CD4-positive, alpha-beta T cell treated with Interleukin-10 for 1 hour (primary cell): ENCODE measurements around the gene SUCLG2.

Experiments
- DNase-seq: peaks from one replicate; pipeline ENCODE4 v3.0.0-alpha.2; 2020

Gene SUCLG2

DNA sequence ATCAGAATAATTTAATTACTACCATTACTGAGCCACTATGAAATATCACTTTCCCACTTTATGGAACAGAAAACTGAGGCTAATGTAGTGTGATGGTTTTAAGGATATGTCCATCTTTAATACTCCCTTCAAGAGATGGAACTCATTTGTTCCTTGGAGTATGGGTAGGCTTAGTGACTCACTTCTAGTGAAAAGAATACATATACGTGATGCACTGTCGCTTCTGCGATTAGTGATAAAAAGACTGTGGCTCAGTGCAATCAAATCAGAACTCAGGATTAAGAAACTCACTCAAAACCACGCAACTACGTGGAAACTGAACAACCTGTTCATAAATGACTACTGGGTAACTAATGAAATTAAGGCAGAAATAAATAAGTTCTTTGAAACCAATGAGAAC is 216.6 kb downstream of the SUCLG2 start:
- no peak for DNase-seq

DNA sequence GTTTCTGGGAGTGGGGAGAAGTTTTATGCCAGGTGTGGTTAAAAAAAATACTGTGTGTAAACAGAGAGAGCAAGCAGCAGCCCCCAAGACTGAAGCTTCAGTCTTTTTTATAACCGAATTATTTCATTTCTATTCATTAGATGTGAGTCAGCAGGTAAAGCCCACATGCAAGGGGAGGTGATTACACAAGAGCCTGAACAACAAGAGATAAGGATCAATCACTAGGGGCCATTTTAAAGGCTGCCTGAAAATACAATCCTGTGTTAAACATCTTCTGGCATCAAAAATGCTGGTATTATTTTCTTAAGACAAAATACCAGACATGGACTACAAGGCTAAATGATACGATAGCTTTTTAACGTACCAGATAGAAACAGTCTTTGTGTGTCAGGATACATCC is 217.3 kb downstream of the SUCLG2 start:
- DNase-seq = no peak

DNA sequence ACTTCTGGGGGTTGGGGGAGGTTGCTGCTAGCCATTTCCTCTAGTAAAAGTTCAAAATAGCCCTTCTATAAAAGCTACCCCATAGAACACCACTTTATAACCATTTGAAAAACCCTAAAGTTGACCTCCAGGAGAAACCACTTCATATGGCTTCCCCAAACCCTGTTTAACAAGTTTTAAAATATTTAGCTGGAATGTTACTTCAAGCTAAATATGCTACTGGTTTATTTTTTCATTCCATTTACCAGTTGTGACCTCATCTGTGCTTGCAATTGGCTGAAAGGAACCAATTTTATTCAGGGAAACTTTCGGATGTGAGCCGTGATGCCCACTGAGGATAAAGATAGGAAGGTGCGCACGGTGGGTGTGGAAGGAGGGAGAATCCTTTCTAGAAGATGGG is 221.3 kb downstream of the SUCLG2 start:
- no peak for DNase-seq

DNA sequence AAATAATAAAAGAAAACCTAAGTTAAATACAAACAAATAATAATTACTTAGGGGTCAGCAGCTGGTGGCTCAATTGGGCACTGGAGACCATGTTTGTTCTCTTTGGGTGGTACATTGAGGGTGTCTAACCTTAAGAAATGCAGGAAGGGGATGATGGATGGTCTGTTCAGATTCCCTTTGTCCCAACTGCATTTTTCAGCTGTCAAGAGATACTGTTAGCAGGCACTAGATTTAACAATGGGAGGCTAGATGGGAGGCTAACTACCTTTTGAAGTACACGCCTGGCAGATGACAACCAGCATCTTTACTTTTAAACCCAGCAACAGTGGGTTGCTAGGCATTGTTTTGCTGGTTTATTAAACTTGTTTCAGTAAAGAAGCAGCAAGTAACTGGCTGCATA is 222.5 kb downstream of the SUCLG2 start:
- DNase-seq = no peak

DNA sequence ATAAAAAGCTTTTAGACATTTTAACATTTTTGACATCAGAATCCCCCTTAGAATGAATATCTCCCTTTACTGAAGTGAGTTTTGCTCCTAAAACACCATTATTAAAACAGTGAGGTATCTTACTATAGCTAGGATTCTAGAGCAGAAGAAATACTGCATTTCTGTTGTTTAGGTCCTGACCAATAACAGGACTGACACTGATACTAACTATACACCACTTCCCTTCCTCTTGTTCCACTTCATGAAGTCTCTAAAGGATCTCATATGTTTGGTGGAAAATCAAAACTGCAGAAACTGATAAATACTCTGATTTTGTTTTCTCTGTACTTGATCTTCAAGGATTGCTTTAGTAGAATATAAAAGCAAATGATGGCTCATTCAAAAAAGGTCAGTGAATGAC is 230.7 kb downstream of the SUCLG2 start:
- no peak for DNase-seq

DNA sequence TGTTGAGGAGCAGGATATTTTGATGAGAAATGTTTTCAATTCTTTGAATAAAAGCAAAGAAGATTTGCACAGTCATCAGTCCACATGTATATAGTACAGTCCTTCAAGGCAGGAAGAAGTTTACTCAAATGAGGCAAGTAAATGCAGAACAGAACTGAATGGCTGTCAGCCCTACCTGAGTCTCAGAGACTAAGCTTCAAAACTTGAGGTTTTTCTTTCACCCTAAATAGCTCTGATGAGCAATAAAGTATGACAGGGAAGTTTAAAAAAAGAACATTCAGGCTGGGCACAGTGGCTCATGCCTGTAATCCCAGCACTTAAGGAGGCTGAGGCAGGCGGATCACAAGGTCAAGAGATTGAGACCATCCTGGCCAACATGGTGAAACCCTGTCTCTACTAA is 232.5 kb downstream of the SUCLG2 start:
- DNase-seq = no peak

DNA sequence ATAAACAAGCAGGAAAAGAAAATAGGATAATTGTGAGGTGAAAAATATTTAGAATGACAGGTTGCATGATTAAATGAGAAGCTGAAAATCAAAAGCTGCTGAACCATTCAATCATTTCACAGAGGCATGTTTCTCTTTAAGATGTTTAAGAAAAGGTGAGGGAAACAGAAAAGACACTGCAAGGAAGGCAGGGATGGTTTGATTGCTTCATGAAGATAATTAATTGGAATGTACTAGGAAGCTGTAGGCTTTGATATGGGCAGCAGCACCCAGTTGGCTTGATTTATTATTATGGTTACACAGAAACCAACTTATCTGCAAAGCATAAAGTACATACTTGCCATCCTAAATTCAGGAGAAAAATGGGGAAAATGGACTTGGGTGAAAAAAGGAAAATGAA is 234.6 kb downstream of the SUCLG2 start:
- DNase-seq = no peak

DNA sequence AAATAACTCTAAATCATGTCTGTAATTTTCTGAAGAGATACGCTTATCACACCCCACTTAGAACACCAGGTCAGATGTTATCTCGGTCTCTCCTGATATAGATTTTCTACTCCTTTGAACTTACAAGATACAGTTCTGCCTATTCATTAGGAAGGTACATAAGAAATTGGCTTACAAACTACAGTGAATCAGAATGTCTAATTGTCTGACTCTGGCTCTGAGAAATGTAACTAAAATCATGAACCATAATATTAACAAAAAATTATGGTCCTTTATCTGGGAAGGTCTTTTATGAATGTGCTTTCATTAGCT is 235.2 kb downstream of the SUCLG2 start:
- DNase-seq = no peak

DNA sequence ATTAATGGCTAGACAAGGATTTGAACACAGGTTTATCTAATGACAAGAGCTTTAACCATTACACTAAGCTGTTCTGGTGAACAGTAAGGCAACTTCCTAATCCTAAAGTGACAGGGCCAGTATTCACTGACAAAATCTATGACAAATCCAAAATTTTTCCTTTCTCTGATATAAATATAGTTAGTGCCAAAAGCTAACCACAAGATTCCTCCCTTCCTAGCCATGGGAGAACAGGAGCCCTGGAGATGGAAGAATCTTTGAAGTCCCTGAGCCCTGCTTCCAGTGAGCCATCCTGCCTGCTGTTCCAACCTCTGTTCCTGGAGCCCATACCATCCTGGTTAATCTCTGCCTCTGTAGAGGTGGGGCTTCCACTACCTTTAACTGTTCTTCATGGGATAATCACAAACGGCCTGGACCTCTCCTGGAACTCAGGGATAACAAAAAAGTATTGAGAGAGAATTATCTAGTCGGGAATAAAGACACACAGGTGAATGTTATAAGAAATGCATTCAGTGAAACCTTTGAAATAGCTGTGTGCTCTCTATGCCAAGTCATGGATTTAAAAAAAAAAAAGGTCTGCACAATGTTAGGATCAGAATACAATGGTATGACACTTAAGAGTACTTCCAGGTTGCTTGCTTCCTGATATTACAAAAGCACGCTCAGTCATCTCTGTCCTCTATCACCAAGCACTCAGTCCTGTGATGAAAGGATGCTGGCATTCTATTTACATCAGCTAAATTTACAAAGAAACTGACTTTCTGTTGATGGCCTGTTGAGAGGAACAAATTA is 235.8 kb downstream of the SUCLG2 start:
- DNase-seq = no peak

DNA sequence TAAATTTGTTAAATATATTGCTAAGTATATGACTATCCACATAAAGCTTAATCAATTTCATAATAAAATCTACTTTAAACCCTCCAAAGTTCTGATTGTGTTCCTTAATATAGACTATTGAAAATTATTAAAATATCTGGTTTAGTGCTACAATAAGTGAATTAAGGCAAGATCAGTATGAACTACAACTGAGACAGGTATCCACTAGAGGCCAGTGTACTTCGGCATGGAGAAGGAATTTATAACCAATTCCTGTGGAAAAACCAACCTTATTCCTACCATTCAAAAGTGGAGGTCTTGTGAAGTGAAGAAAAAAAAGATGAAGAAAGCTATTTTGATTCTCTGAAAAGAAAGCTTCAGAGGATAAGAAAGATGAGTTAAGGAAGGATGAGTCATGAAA is 237.7 kb downstream of the SUCLG2 start:
- no peak for DNase-seq

DNA sequence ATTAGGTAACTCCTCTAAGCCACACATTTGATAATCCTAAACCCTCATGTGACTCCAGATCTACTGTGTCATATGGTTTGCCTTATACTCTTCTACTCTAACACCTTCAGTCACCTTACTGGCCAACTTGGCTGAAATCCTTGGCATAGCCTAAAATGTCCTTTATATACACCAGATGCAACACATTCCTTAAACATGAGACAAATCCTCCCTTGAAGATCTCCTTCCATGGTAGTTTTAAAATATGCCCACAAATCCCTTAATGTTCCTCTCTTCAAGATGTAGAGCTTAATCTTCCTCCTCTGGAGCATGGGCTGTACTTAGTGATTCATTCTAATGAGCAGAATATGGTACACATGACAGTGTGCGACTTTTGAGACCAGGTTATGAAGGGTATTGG is 238.9 kb downstream of the SUCLG2 start:
- no peak for DNase-seq

DNA sequence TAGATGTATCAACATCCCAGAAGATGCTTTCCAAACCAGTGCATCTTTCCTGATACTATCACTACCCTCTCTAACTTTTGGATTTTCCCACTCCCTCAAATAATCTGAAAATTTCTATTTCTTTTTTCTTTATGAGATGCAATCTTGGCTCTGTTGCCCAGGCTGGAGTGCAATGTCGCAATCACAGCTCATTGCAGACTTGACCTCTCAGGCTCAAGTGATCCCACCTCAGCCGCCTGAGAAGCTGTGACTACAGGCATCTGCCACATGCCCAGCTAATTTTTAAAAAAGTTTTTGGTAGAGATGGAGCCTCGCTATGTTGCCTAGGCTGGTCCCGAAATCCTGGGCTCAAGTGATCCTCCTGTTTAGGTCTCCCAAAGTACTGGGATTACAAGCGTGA is 239.7 kb downstream of the SUCLG2 start:
- no peak for DNase-seq

DNA sequence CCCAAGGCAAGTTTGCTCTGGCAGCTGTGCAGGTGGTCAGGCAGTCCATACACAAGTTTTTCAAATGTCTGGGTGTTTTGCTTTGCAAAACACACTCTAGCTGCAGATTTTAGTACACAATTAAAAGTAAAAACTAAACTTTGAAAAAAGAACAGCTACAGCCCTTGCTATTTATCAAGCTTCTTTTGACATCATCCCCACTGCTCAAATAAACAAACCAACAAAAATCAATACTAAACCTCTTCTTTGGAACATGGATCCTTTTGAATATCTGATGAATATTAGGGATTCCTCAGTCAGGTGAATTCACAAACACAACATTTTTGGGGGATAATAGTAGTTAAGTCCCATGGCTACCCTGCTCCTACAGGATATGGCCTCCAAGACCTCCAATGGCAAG is 249.2 kb downstream of the SUCLG2 start:
- no peak for DNase-seq

DNA sequence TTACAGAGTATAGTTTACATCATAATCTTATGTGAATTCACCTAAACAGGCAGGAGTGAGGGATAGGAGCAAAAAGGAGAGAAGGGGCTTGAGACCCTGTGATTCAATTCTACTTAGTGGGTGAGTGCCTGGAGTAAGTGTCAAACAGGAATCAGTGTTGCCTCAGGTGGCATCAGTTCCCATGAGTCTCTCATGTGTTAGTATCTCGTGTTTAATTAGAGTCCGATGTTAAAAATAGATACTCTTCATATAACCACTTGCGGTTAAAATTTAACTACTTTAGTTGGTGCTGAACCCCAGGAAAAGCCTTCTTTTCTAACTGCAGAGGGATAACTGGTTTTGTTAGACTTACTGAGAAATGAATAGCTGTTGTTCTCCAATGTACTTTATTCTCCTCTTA is 251.5 kb downstream of the SUCLG2 start:
- DNase-seq = no peak

DNA sequence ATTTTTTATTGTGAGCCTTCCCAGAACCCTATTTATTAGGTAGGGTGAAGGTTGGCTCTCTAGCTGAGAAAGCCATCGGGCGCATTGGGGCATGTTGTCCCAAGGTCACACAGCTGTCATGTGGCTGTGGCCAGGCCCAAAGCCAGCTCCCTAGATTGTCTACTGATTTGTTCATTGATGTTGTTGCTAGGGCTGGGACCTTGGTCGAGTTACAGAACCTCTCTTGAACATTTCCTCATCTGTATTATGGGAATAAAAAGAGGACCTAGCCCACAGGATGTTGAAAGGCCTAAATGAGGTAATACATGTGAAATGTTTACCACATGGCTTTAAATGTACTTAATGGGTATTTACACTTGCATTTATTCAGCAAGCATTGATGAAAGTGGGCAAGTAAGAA is 252.5 kb downstream of the SUCLG2 start:
- DNase-seq = no peak

DNA sequence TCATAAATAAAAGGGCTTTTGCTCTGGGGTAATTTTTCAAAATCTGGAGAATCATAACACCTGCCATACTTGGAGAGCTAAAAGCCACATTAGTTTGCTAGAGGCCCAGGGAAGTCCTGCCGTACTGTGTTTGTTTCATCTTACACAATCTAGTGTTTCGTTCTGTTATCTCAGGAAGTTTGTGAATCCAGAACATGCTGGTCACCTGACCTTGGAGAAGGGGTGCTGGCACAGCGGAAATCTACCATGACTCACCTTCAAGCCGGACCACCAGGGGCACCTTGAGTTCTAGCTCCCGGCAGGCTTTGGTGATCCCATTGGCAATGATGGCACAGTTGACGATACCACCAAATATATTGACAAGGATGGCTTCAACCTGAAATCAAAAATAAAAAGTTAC is 253.9 kb downstream of the SUCLG2 start:
- DNase-seq = no peak

DNA sequence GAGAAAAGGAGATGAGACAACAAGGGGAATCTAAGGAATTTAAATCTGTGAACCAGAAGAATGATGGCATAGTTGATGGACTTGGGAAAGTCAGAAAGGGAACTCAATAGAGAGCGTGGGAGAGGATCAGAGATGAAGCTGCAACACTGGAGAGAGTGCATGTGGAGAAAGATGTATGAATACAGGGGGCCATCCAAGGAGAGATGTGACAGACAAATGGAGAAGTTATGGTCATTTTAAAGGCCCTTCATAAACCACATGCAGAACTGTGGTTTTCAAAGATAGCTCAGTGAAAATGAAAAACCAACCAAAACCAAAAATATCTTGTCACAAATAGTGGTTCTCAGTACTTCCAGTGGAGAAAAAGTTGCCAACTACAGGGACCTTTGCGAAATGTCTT is 265.2 kb downstream of the SUCLG2 start:
- no peak for DNase-seq

DNA sequence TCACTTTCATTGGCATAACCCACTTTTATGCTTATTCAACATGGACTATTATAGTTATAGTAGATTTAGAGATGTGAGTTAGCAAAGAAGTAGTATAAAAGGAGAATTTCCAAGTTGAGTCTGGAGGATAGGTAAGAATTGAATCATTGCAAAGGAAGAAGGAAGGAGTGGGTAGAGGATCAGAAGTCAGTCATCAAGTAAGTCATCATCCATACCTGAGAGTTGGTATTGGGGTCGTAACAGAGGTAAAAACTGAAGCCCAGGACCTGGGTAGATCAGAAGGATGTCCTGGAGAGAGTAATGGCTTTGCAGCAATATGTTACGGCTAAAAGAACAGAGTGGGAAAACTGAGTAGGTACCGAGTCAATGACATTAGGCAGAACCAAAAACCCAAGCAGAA is 265.7 kb downstream of the SUCLG2 start:
- DNase-seq = no peak

DNA sequence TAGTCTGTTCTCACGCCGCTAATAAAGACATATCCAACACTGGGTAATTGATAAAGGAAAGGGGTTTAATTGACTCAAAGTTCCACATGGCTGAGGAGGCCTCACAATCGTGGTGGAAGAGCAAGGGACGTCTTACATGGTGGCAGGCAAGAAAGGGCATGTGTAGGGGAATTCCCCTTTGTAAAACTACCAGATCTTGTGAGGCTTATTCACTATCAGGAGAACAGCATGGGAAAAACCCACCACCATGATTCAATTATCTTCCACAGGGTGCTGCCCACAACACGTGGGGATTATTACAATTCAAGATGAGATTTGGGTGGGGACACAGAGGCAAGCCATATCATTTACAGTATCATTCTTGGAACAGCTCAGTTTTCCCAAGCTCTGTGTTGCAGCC is 268.0 kb downstream of the SUCLG2 start:
- DNase-seq = no peak

DNA sequence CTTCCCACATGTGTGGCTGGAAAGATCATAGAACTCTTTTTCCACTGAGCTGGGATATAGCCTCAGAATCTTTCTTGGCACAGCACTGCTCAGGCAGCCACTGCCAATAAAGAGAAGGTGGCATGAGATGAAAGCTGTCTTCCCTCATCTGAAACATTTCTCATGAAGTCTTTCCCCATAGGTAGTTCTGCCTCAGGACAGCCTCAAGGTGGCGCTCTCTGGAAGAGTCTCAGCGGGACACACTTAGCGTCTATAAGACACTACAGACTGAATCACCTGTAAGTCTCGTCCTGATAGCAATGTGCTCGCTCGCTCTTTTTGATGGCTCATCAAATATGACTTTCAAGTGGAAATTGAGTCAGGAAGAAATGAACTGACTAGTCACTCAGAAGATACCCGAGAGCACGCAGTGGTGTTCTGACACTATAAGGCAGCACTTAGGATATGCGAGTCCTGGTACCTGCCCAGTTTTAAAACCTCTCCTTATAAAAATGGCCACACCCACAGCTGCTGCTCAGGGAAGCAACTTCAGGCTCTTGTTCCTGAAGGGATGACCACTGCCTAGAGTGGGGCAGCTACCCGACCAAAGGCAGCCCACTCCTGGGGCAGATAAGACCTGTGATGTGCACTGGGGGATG is 269.5 kb downstream of the SUCLG2 start:
- DNase-seq = peak; percentile 25

DNA sequence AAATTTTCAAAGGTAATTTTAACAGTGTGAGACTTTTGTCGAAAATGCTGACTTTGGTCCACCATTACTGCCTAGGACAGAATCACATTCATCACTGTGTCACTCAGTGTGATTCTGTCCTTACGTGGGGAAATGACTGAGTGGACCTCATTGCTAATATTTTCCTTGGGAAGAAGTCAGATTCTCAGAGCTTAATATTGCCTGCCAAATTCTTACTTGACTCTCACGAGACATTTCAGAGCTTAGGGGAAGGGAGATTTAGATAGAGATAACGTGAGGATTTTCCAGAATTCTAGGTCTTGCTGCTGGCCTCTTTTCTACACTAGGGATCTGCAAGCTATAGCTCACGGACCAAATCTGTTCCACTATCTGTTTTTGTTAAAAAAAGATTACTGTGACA is 270.4 kb downstream of the SUCLG2 start:
- DNase-seq = no peak

DNA sequence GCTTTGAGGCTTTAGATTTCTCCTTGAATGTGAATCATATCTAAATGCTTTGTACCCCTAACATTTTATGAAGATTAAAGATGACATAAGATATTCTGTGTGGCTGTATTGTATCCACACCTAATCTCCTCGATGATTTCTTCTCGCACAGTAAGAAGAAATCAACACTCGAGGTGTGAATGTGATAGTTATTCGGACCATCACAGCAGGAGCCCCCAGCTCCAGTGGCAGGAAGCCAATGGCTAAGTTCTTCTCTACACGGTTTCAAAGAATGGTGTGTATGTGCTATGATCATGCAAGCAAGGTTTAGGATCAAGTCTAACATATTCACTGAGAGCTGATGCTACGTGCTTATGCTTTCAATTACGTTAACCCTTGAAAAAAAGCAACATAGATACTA is 271.0 kb downstream of the SUCLG2 start:
- DNase-seq = no peak

DNA sequence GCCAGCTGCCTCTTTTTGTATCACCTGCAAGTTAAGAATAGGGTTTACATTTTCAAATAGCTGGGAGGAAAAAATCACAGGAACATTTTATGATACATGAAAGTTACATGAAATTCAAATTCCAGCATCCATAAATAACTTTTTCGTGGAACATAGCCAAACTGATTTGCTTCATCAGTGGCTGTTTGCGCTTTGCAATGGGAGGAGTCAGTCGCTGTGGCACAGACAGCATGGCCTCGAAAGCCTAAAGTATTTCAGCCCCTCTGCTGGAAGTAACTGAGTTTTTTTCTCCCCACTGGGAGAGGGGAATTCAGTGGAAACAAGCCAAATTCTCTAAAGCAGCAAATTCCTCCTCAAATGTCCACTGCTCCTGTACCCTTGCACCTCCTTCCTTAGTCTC is 271.9 kb downstream of the SUCLG2 start:
- no peak for DNase-seq

DNA sequence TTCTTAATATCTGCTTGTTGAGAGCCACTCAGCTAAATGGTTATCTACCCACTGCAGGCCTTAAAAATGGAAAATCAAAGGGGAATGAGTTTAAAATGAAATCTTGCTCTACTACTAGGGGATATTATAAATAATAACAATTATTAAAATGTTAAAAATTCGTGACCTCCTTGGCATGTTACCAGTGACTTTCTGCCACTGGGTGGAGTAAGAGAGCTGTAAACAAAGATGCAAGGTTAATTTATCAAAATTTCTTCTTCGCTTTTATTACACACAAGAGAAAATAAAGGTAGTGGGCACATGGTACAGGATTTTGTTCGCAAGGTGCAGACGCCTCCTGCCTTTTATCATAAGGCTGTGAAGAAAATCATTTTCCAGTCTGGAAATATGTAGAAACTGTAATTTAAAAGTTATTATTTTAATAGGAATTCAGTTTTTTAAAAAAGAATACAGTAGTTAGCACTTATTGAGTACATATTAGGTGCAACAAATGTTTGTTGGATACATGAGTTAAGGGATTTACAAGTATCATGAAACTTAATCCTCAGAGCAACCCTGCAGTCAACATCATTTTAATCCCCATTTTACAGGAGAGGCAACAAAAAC is 272.6 kb downstream of the SUCLG2 start:
- DNase-seq = peak; percentile 43

DNA sequence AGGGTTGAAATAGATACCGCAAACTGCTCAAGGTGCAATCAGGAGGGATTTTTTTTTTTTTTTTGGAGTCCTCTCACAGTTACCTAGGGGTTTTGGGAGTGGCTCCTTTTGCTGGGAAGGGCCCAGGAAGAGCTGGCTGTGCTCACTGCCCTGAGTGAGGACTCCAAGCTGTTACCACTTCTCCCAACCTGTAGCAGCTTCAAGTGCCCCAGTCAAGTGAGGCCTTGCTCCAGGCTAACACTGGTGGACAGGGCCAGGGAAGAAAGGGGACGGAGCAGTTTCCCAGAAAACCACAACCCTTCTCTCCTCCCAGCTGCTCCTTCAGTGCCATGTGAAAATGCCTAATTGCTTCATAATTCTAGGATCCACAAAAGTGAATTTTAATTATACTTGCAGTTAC is 274.3 kb downstream of the SUCLG2 start:
- DNase-seq = no peak
